ENCODE data around the gene TPPP2.

TPPP2 gene

DNA sequence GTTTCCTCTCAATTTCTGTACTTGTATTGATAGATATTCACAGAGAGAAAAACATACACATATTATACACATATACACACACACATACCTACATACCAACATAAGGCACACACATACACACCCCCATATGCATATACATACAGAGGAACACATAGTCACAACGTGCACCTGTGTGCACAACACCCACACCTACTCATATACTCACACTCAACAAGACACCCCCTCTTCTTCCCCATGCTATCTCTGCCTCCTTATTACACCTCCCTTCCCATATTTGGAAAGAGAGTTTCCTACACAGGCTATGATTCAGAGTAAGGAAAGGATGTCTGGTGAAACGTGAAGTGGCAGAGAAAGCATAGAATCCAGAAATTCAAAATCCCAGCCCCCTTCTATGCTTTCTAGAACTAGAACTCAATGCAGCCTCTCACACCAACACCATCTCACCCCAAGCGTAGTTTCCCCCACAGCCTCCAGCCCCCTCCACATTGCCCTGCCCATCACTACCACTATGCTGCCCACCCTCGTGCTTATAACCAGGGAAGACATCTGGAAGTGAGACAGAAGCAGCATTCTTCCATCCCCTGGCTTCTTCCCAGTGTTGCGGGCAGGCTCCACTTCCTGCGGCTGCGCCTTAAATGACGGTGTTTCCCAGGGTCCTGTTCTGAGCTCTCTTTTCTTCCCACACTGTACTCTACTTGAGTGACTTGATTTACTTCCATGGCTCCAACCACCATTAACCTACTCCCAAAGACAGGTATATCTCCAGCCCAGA lies 30.0 kb downstream of the TPPP2 start:
- DNase-seq, result peak; percentile 47

DNA sequence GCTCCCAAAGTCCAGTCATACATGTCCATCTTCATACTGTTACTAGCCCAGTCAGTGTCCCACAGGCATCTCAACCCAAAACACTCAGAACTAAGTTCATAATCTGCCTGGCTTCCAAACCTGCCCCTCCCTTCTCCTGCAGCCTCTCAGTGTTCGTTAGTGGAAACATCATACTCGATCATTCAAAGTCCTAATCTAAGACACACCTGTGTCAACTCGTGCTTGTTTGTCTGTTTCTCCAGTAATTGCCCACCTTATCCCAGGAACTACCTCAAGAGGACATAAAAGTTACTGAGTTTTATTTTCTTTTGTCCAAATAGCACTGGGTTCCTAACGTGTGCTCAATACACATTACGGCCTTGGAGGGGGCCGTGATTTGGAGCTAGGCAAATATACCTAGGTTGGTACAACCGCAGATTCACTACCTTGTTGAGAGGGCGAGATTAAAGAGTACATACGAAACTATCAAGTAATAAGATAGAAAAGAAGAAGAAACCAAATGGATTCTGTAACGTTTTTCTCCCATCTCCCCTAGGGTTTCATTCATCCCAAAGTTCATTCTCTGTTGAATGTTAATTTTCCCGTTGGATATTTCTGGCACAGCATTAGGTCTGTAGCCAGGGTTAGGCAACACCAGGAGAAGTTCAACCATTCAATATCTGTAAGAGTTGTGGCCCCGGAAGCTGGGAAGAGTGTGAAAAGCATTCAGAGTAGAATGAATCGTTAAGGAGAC lies 30.8 kb downstream of the TPPP2 start:
- DNase-seq, result no peak

DNA sequence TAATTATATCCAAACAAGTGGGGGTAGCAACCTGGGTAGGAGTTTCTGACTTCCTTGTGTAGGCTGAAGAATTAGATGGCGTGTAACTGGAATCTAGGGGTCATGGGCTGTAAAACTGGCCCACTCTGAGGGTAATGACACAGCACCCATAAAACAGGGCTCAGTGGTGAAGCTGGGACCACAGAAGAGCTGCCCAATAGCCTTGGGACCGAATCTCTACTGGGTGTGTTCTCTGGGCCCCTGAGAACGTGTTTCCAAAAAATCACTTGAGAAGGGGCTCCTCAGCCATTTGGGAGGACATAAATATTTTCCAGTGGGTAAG lies 31.3 kb downstream of the TPPP2 start:
- no peak for DNase-seq

DNA sequence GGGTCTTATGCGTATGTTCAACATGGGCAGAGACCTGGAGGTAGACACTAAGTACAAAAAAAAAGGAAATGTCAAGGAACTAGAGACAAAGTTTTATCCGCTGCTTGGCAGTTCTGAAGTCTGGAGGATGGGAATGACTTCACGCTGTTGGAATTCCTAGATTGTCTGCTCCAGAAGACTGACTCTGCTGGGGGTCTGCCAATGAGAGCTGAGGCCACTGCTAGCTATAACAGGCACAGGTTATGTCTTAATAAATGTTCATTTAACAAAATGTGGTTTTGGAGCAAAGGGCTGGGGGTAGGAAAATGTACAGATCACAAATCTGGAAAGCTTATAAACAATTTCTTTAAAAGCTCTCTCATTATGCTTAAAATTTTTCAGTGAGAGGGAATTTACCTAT lies 33.5 kb downstream of the TPPP2 start:
- peak; percentile 36 for DNase-seq

DNA sequence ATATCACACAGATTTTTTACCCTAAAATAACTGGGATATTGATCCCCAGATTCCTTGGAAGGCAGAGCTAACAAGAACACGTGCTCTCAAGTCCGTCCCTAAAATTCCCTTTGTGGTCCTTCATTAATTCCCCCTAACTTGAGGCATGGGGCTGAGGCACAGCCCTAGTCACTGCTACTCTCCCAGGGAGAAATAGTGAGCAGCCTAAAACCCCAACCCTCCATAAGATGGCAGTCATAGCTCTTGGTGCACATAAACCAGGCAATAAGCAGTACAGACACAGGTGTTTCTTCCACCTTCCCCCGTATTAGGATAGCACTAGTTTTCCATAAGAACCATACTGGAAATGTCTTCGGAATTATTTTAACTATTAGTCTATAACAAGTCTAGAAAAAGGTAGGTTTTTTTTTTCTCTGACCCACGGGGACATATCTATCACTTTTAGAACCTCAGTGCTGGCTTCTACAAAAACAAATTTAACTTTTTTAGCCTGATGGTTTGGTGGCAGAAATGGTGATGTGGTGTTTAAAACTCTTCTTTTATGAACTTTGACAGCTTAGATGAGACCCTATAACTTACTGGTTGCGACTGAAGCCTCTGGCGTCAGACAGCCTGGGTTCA lies 37.0 kb downstream of the TPPP2 start:
- no peak for DNase-seq

DNA sequence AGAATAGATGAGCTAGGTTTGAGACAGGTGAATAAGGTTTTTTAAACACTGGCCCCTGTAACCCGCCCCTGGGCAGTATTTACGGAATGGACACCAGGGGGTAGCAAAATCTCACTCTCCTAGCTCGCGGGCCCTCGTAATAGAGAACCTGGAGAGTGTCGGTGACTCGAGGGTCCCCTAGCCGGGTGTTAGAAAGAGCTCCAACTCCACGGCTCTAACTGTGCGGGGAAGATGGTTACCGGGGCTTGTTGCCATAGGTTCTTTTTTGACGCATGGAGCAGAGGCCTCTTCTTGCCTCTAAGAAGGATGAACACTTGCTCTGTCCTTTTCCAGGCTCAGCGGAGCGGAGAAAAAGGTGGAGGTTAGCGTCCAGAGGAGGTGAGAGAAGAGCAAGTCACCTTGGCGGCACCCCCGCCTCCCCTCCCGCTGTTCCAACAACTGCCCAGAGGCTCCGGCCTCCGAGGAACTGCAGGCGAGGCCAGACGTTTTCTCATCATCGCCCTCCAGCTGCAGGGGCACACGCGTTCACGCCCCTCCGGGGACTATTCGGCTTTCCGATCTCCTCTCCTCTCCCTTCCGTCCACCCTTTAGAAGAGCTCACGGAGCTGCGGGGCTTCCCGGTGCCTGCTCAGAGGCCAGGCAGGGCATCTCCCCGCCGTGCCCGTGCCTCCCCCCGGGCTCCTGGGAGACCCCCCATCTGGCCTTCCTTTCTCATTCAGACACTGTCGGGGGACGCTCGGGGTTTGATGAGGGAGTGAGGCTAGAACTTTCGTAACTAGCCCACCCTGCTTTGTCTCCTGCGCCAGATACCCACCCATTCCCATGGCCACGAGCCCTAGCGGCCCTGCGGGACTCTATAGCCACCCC lies 38.7 kb downstream of the TPPP2 start:
- DNase-seq, result peak; percentile 73

- peak; percentile 89 for DNase-seq
Measured at GRCh38 chr14:21069388-21070082, 39.5 kb downstream of the TPPP2 start.

DNA sequence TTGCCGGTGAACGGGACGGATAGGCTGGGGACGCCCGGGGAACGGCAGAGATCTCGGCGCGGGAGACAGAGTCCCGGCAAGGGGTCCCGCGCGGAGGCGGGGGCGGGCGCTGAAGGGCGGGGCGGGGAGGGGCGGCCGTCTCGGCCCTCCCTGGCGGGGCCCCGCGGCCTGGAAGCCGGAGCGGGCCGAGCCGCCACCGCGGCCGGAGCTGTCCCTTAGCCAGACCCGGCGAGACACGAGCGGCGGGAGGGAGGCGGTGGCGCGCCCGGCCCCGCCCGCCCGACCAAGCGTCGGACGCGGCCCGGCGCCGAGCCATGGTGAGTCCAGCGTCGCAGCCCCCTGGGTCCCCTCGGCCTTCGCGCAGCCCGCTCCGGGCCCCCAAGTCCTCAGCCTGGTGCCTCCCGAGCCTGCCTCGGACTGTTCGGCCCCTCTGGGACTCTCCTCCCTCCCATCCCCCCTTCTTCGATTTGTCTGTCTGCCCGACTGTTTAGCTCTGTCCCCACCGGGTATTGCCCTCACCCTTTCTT lies 40.1 kb downstream of the TPPP2 start, which contains the start of gene ARHGEF40:
Gene ARHGEF40, plus strand, starts transcription at position 222 of the 527 bp plus-strand sequence. Its CDS starts 93 bp downstream, at position 315.
- no peak for DNase-seq

DNA sequence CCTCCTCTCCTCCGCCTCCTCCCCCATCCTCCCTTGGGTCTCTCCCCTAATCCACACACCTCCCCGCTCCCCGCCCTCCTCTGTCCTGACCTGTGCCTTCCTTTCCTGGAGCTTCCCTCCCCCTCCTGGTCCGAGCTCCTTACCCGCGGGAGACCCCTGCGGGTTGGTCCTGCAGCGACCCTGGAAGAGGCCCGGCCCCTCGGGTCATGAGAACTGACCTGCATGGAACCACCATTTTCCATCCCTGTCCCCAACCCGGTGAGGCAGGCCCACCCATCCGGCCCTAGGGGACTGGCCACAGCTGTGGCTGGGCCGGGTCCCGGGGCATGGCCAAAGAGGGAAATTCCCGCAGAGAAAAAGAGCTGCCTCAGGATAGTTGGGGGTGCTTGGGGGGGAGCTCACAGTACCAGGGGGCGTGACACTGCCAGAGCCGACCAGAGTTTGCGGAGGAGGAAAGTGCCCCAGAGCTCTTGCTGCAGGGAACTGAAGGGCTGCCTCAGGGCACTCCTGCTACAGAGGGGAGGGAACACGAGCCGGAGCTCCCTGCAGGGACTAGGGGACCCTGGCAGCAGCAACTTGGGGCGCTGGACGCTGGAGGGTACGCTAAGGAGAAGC lies 40.7 kb downstream of the TPPP2 start:
- DNase-seq, result peak; percentile 77

- DNase-seq, result peak; percentile 96
Measured at GRCh38 chr14:21071225-21072030, 41.4 kb downstream of the TPPP2 start.

DNA sequence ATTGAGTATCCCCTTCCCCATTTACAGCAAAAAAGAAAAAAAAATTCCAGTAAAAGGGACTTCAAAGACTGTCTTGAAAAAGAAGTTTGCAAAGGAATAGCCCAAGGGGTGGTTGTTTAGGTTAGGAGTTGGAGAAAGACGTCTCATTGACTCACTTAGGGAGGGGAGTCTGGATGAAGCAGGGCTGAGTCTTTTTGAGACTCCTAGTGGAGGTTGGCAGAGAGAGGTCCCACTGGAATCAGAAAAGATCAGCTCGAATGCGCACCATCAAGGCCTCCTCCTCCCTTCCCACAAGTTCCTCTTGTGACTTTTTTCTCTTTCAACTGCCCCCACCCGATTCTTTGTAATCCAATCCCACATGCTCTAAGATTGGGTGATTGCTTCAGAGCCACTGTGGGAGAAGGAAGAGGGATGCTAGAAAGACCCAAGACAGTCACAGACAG lies 42.0 kb downstream of the TPPP2 start:
- DNase-seq, result peak; percentile 59

- DNase-seq, result no peak
Measured at GRCh38 chr14:21072781-21073339, 42.8 kb downstream of the TPPP2 start.

DNA sequence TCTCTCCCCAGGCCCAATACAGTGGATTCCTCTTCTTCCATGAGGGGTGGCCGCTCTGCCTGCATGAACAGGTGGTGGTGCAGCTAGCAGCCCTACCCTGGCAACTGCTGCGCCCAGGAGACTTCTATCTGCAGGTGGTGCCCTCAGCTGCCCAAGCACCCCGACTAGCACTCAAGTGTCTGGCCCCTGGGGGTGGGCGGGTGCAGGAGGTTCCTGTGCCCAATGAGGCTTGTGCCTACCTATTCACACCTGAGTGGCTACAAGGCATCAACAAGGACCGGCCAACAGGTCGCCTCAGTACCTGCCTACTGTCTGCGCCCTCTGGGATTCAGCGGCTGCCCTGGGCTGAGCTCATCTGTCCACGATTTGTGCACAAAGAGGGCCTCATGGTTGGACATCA lies 43.9 kb downstream of the TPPP2 start:
- no peak for DNase-seq

DNA sequence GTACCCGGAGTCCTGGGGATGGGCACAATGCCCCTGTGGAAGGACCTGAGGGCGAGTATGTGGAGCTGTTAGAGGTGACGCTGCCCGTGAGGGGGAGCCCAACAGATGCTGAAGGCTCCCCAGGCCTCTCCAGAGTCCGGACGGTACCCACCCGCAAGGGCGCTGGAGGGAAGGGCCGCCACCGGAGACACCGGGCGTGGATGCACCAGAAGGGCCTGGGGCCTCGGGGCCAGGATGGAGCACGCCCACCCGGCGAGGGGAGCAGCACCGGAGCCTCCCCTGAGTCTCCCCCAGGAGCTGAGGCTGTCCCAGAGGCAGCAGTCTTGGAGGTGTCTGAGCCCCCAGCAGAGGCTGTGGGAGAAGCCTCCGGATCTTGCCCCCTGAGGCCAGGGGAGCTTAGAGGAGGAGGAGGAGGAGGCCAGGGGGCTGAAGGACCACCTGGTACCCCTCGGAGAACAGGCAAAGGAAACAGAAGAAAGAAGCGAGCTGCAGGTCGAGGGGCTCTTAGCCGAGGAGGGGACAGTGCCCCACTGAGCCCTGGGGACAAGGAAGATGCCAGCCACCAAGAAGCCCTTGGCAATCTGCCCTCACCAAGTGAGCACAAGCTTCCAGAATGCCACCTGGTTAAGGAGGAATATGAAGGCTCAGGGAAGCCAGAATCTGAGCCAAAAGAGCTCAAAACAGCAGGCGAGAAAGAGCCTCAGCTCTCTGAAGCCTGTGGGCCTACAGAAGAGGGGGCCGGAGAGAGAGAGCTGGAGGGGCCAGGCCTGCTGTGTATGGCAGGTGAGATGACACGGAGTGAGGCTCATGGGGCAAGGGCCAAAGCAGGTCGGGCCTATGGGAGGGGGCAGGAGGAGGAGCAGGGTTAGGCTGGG lies 44.6 kb downstream of the TPPP2 start:
- DNase-seq, result no peak

GRCh38 chr14:21075719-21076437 lies 45.9 kb downstream of the TPPP2 start:
- no peak for DNase-seq

- DNase-seq, result no peak
Measured at GRCh38 chr14:21077672-21078071, 47.7 kb downstream of the TPPP2 start.

DNA sequence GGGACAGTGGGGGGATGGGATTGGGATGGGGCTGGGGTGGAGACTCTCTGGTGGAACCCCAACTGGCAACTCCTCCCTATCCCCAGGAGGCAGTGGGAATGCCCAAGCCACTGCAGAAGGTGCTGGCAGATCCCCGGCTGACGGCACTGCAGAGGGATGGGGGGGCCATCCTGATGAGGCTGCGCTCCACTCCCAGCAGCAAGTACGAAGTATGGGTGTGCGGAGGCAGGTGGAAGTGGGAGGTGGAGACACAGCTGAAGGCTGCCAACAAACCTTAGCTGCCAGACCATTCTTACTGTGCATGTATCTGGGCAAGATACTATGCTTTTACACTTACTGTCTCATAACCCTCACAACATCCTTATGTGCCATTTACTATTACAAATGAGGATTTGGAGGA lies 48.3 kb downstream of the TPPP2 start:
- DNase-seq, result no peak

DNA sequence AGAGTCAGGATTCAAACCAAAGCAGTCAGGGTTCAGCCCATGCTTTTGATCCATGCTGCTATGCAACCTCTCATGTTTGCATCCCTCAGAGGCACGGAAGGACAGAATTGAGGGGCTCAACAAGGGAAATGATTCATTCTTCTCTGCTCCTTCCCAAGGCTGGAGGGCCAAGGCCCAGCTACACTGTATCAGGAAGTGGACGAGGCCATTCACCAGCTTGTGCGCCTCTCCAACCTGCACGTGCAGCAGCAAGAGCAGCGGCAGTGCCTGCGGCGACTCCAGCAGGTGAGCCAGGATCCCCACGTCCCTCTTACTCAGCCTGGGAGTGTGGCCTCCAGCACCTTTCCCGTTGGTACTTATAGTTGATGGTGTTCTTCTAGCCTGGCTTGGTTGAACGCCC lies 48.7 kb downstream of the TPPP2 start:
- no peak for DNase-seq

All from femur (tissue), 1 donor.